ENCODE results near the gene EXT2. TPM values are rescaled to one million over a fixed set of nuclear protein-coding genes. Genes with fewer than 3 reads are reported as not detected.

The EXT2 gene
- total and polyA plus RNA-seq, 2 donors (not counting 1 experiment from before 2014, with no cell fraction given) = 114 to 177 TPM

DNA sequence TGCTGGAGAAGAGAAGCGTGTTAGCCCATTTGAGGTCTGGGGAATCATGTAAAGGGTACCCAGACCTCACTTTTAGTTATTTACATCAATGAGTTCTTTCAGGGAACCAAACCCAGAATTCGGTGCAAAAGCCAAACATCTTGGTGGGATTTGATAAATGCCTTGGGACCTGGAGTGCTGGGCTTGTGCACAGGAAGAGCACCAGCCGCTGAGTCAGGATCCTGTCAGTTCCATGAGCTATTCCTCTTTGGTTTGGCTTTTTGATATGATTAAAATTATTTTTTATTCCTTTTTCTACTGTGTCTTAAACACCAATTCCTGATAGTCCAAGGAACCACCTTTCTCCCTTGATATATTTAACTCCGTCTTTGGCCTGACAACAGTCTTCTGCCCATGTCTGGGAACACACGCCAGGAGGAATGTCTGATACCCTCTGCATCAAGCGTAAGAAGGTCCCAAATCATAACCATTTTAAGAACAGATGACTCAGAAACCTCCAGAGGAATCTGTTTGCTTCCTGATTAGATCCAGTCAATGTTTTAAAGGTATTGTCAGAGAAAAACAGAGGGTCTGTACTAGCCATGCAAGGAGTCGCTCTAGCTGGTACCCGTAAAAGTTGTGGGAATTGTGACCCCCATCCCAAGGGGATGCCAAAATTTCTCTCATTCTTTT, 149.3 kb downstream of the EXT2 start:
- peak in 1 of 2 donors; percentile 78 for DNase-seq (ENCODE audit: low read depth in 2 of 2)

DNA sequence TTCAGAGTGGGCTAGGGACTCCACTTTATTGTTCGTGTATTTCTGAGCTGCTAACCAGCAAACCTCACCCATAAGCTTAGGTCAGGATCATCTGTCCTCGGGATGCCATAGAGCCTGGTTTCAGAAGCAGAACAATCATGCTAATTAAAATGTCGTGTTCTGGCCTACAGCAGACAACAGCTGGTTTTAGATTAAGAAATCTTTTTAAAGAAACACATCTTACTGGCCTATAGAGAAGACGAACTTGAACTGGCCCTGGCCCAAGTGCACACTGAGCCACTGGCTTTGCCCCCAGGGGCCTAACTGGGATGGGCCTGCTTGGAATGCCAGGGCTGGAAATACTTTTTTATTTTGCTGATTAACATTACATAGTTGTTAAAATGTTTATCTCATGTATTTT, 151.2 kb downstream of the EXT2 start:
- Histone ChIP-seq H3K79me2 (ENCODE audit: control insufficient read depth, insufficient read depth, low read length) (no peaks in the 10 kb centered on the region), H3K27me3 (ENCODE audit: control insufficient read depth, insufficient read depth, low read length) (no peaks in the 10 kb centered on the region), H2AFZ (ENCODE audit: low read length) (no peak overlapping the region), H4K20me1 (ENCODE audit: control insufficient read depth, extremely low read depth, insufficient read depth, low read length) (no peaks in the 10 kb centered on the region), H3K4me1 (ENCODE audit: control insufficient read depth, extremely low read depth, insufficient read depth, low read length) (peaks cover 14% of the 10 kb centered on the region), H3K36me3 (ENCODE audit: control insufficient read depth, insufficient read depth, low read length) (no peaks in the 10 kb centered on the region), H3K9ac (ENCODE audit: insufficient read depth, low read length) (no peak overlapping the region), H3K4me2 (ENCODE audit: extremely low read depth, insufficient read depth, low read length) (no peak overlapping the region), H3K4me3 (replicated peaks in 1 of 4; ENCODE audit: control extremely low read depth in 1 of 4, insufficient read depth in 1 of 4, low read depth in 3 of 4, low read length in 4 of 4) (no peak overlapping the region), H3K27ac (ENCODE audit: insufficient read depth, low read length) (no peak overlapping the region), H3K9me3 (ENCODE audit: control insufficient read depth, insufficient read depth, low read depth, low read length) (no peaks in the 10 kb centered on the region)
- TF ChIP-seq, protein P1, sequence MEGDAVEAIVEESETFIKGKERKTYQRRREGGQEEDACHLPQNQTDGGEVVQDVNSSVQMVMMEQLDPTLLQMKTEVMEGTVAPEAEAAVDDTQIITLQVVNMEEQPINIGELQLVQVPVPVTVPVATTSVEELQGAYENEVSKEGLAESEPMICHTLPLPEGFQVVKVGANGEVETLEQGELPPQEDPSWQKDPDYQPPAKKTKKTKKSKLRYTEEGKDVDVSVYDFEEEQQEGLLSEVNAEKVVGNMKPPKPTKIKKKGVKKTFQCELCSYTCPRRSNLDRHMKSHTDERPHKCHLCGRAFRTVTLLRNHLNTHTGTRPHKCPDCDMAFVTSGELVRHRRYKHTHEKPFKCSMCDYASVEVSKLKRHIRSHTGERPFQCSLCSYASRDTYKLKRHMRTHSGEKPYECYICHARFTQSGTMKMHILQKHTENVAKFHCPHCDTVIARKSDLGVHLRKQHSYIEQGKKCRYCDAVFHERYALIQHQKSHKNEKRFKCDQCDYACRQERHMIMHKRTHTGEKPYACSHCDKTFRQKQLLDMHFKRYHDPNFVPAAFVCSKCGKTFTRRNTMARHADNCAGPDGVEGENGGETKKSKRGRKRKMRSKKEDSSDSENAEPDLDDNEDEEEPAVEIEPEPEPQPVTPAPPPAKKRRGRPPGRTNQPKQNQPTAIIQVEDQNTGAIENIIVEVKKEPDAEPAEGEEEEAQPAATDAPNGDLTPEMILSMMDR (conservative IDR thresholded peaks at IDR 0.05 in 1 of 2, IDR thresholded peaks at IDR 0.05 in 1 of 2; ENCODE audit: low read depth in 1 of 2, low read length in 2 of 2) = no peak
- no peak for TF ChIP-seq EZH2 (IDR thresholded peaks at IDR 0.05; ENCODE audit: low read length, missing control alignments)
- peak in 1 of 2 donors; percentile 24 for DNase-seq (ENCODE audit: low read depth in 2 of 2)

More for the DNA sequence above, 149.3 kb downstream of the EXT2 start:
- Histone ChIP-seq H3K27ac (ENCODE audit: insufficient read depth, low read length) (no peak overlapping the region), H3K4me1 (ENCODE audit: control insufficient read depth, extremely low read depth, insufficient read depth, low read length) (peaks cover 14% of the 10 kb centered on the region), H2AFZ (ENCODE audit: low read length) (no peak overlapping the region), H3K4me2 (ENCODE audit: extremely low read depth, insufficient read depth, low read length) (no peak overlapping the region), H3K9me3 (ENCODE audit: control insufficient read depth, insufficient read depth, low read depth, low read length) (no peaks in the 10 kb centered on the region), H3K27me3 (ENCODE audit: control insufficient read depth, insufficient read depth, low read length) (no peaks in the 10 kb centered on the region), H3K79me2 (ENCODE audit: control insufficient read depth, insufficient read depth, low read length) (no peaks in the 10 kb centered on the region), H3K9ac (ENCODE audit: insufficient read depth, low read length) (no peak overlapping the region), H3K4me3 (replicated peaks in 1 of 4; ENCODE audit: control extremely low read depth in 1 of 4, insufficient read depth in 1 of 4, low read depth in 3 of 4, low read length in 4 of 4) (no peak overlapping the region), H4K20me1 (ENCODE audit: control insufficient read depth, extremely low read depth, insufficient read depth, low read length) (no peaks in the 10 kb centered on the region), H3K36me3 (ENCODE audit: control insufficient read depth, insufficient read depth, low read length) (no peaks in the 10 kb centered on the region)
- no peak for TF ChIP-seq EZH2 (IDR thresholded peaks at IDR 0.05; ENCODE audit: low read length, missing control alignments)
- TF ChIP-seq, protein P1 (conservative IDR thresholded peaks at IDR 0.05 in 1 of 2, IDR thresholded peaks at IDR 0.05 in 1 of 2; ENCODE audit: low read depth in 1 of 2, low read length in 2 of 2) = no peak

DNA sequence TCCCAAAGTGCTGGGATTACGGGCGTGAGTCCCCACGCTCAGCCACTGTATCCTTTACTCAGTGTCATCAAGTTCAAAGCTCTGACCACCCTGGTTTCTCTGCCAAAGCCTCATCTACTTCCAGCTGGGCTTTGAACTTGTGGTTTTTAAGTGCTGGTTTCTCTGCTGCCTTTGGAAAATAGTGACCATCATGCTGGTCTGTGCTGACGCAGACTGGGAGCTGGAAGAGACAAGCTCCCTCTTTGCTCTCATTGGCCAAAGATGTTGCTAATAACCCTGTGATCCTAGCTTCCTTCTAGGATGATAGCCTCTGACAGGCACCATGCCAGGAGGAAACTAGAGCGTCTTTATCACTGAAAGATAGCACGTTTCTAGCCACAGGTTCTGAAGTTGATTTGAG, 152.0 kb downstream of the EXT2 start:
- H3K4me1 ChIP-seq (ENCODE audit: control insufficient read depth, extremely low read depth, insufficient read depth, low read length) = peaks cover 14% of the 10 kb centered on the region
- H4K20me1 ChIP-seq (ENCODE audit: control insufficient read depth, extremely low read depth, insufficient read depth, low read length) = no peaks in the 10 kb centered on the region

More for the DNA sequence above, 152.0 kb downstream of the EXT2 start:
- TF ChIP-seq, protein P1 (conservative IDR thresholded peaks at IDR 0.05 in 1 of 2, IDR thresholded peaks at IDR 0.05 in 1 of 2; ENCODE audit: low read depth in 1 of 2, low read length in 2 of 2) = no peak
- no peak for TF ChIP-seq EZH2 (IDR thresholded peaks at IDR 0.05; ENCODE audit: low read length, missing control alignments)
- H3K4me2 ChIP-seq (ENCODE audit: extremely low read depth, insufficient read depth, low read length) = no peak overlapping the region
- DNase-seq (ENCODE audit: low read depth in 2 of 2) = no peak
- no peaks in the 10 kb centered on the region for H3K9me3 ChIP-seq (ENCODE audit: control insufficient read depth, insufficient read depth, low read depth, low read length)
- H3K79me2 ChIP-seq (ENCODE audit: control insufficient read depth, insufficient read depth, low read length) = no peaks in the 10 kb centered on the region
- H3K36me3 ChIP-seq (ENCODE audit: control insufficient read depth, insufficient read depth, low read length) = no peaks in the 10 kb centered on the region
- H3K27me3 ChIP-seq (ENCODE audit: control insufficient read depth, insufficient read depth, low read length) = no peaks in the 10 kb centered on the region
- H3K9ac ChIP-seq (ENCODE audit: insufficient read depth, low read length) = no peak overlapping the region
- no peak overlapping the region for H3K4me3 ChIP-seq (replicated peaks in 1 of 4; ENCODE audit: control extremely low read depth in 1 of 4, insufficient read depth in 1 of 4, low read depth in 3 of 4, low read length in 4 of 4)
- H3K27ac ChIP-seq (ENCODE audit: insufficient read depth, low read length) = no peak overlapping the region
- no peak overlapping the region for H2AFZ ChIP-seq (ENCODE audit: low read length)
